Measurements from ENCODE around the gene PDRG1. TPM values are rescaled to one million over a fixed set of nuclear protein-coding genes. Genes with fewer than 3 reads are reported as not detected.

The PDRG1 gene
- total RNA-seq, 1 donor from 2014 or later, result 20.6 TPM

DNA sequence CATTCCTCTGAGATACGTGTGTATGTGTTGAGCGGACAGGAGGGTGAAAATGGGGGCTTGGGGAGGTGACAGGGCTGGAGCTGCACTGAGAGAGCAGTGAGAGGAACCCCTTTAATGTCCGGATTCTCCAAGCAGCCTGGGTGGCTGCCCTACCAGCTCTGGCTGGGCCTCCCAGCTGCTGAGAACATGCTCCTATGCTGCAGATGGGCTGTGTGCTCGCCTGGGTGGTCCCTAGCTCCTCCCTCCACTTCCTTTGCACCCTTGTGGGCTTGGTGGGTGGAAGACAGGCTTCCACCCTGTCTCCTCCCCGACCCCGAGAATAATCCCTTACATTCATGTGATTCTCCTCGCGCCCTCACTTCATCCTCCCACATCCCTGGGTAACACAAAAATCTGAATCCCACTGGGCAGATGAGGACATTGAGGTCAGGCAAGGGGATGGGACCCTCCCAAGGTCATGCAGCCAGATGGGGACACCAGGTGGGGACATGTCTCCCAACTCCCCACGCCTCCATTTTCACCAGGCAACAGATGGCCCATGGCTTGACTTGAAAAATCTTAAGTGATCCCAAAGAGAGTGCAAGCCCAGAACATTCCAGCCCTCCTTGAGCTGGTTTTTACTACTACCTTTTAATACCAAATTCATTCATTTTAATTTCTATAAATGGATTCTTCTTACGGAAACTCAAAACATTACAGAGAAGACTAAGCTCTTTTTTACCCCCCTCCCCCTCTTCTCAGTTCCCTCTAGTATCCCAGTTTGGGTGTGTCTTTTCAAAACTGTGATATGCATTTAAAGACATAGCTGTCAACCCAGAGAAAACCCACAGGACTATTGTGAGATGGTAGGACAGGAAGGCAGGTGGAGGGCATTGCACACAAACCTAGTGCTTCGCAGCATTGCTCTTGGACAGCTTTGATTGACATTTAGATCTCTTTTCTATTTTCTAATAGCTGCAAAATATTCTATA is 5.0 kb upstream of the PDRG1 start:
- Histone ChIP-seq H3K9ac (ENCODE audit: low read length) (no peak overlapping the region), H3K4me1 (ENCODE audit: insufficient read depth, low read length) (no peaks in the 10 kb centered on the region), H4K20me1 (ENCODE audit: insufficient read depth, low read length) (no peaks in the 10 kb centered on the region), H3K36me3 (ENCODE audit: insufficient read depth, low read length) (no peaks in the 10 kb centered on the region), H3K79me2 (ENCODE audit: insufficient read depth, low read length) (no peaks in the 10 kb centered on the region), H3K4me2 (ENCODE audit: low read length) (no peak overlapping the region), H3K4me3 (ENCODE audit: insufficient read depth, low read depth, low read length) (no peak overlapping the region), H3K27ac (ENCODE audit: low read depth, low read length) (no peak overlapping the region), H3K9me3 (ENCODE audit: insufficient read depth, low read depth, low read length) (no peaks in the 10 kb centered on the region), H2AFZ (ENCODE audit: low read depth, low read length) (no peak overlapping the region), H3K27me3 (ENCODE audit: insufficient read depth, low read length) (peaks cover 24% of the 10 kb centered on the region)
- FAIRE-seq, result no peak
- no peak for TF ChIP-seq EZH2 (IDR thresholded peaks at IDR 0.05; ENCODE audit: insufficient read depth, low read length)
- no peak for TF ChIP-seq CTCF (IDR thresholded peaks at IDR 0.05; ENCODE audit: insufficient read depth, low read depth, low read length)
- Mint-ChIP-seq H3K4me3 (ENCODE audit: unreplicated experiment) (no peak overlapping the region), H3K9me3 (ENCODE audit: unreplicated experiment) (no peaks in the 10 kb centered on the region), H3K36me3 (ENCODE audit: low read depth, unreplicated experiment) (no peaks in the 10 kb centered on the region), H3K4me1 (ENCODE audit: low read depth, unreplicated experiment) (no peaks in the 10 kb centered on the region), H3K27me3 (ENCODE audit: low read depth, unreplicated experiment) (peaks cover 43% of the 10 kb centered on the region), H3K27ac (ENCODE audit: unreplicated experiment) (no peak overlapping the region)
- DNase-seq (ENCODE audit: low read depth), result no peak

DNA sequence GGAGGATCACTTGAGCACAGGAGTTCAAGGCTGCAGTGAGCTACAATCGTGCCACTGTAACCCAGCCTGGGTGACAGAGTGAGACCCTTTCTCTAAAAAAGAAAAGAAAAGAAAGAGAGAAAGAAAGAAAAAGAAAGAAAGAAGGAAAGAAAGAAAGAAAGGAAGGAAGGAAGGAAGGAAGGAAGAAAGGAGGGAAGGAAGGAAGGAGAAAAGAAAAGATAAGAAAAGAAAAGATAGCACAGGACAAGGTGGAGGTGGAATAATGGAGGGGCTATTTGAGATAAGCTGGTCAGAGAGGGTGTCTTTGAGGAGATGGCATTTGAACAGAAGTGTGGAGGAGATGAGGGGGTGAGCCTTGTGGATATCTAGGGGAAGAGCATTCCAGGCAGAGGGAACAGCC is 2.7 kb upstream of the PDRG1 start:
- Histone ChIP-seq H4K20me1 (ENCODE audit: insufficient read depth, low read length) (peaks cover 19% of the 10 kb centered on the region), H3K27me3 (ENCODE audit: insufficient read depth, low read length) (peaks cover 17% of the 10 kb centered on the region), H3K9ac (ENCODE audit: low read length) (no peak overlapping the region), H3K4me1 (ENCODE audit: insufficient read depth, low read length) (peaks cover 11% of the 10 kb centered on the region), H3K4me3 (ENCODE audit: insufficient read depth, low read depth, low read length) (no peak overlapping the region), H2AFZ (ENCODE audit: low read depth, low read length) (no peak overlapping the region), H3K79me2 (ENCODE audit: insufficient read depth, low read length) (peaks cover 23% of the 10 kb centered on the region), H3K27ac (ENCODE audit: low read depth, low read length) (no peak overlapping the region), H3K36me3 (ENCODE audit: insufficient read depth, low read length) (no peaks in the 10 kb centered on the region), H3K9me3 (ENCODE audit: insufficient read depth, low read depth, low read length) (no peaks in the 10 kb centered on the region), H3K4me2 (ENCODE audit: low read length) (no peak overlapping the region)
- DNase-seq (ENCODE audit: low read depth), result no peak
- Mint-ChIP-seq H3K9me3 (ENCODE audit: unreplicated experiment) (no peaks in the 10 kb centered on the region), H3K36me3 (ENCODE audit: low read depth, unreplicated experiment) (peaks cover 2% of the 10 kb centered on the region), H3K4me1 (ENCODE audit: low read depth, unreplicated experiment) (peaks cover 6% of the 10 kb centered on the region), H3K27ac (ENCODE audit: unreplicated experiment) (peak overlapping the region; percentile 1), H3K27me3 (ENCODE audit: low read depth, unreplicated experiment) (peaks cover 31% of the 10 kb centered on the region), H3K4me3 (ENCODE audit: unreplicated experiment) (no peak overlapping the region)
- TF ChIP-seq EZH2 (IDR thresholded peaks at IDR 0.05; ENCODE audit: insufficient read depth, low read length) (no peak), CTCF (IDR thresholded peaks at IDR 0.05; ENCODE audit: insufficient read depth, low read depth, low read length) (no peak)
- no peak for FAIRE-seq

Data from astrocyte (in vitro differentiated cells and primary cell).